Measurements from ENCODE around the gene HSBP1L1. TPM values are rescaled to one million over a fixed set of nuclear protein-coding genes. Genes with fewer than 3 reads are reported as not detected.

HSBP1L1 gene
- total RNA-seq, 1 experiment from 2014 or later: 41.4 TPM

- no peak overlapping the region for H3K4me2 ChIP-seq (ENCODE audit: low read length)
- H2AFZ ChIP-seq (ENCODE audit: low read depth, low read length, poor library complexity, severe bottlenecking): no peak overlapping the region
- no peak for ATAC-seq
- no peak overlapping the region for H3K9ac ChIP-seq (ENCODE audit: low read length)
- peaks cover 3 to 18% of the 10 kb centered on the region in 2 experiments; a peak in 2 of 4 replicates for H3K4me1 ChIP-seq (ENCODE audit: control insufficient read depth in 1 of 2, insufficient read depth in 2 of 2, low read length in 2 of 2)
- H4K20me1 ChIP-seq (ENCODE audit: insufficient read depth): peaks cover 3% of the 10 kb centered on the region; the same call in 1 of the 2 replicates
- ChIA-PET CTCF (no interaction called here), RAD21 (ENCODE audit: low non-redundant PET in 1 of 2, low total read pairs in 2 of 2, uncharacterized antibody in 2 of 2, unreplicated experiment in 2 of 2) (no interaction called here), POLR2A (no interaction called here)
- no peaks in the 10 kb centered on the region for H3K9me3 ChIP-seq (ENCODE audit: control insufficient read depth in 1 of 2, insufficient read depth in 1 of 2, low read depth in 1 of 2, low read length in 2 of 2)
- TF ChIP-seq CEBPB (IDR thresholded peaks at IDR 0.05; ENCODE audit: low read depth) (no peak), CTCF (IDR thresholded peaks at IDR 0.05 in 2 of 3, conservative IDR thresholded peaks at IDR 0.05 in 1 of 3; ENCODE audit: borderline replicate concordance in 1 of 3, insufficient read depth in 1 of 3, low read depth in 2 of 3, low read length in 2 of 3) (no peak), ZBTB33 (IDR thresholded peaks at IDR 0.05; ENCODE audit: extremely low read depth, insufficient replicate concordance, low read length) (no peak), POLR2A (IDR thresholded peaks at IDR 0.05; ENCODE audit: borderline replicate concordance, extremely low read depth, insufficient read depth, insufficient read length) (no peak), ELF1 (IDR thresholded peaks at IDR 0.05; ENCODE audit: borderline replicate concordance, low read depth) (no peak), ZNF274 (IDR thresholded peaks at IDR 0.05; ENCODE audit: low read depth, low read length) (no peak), TCF7L2 (IDR thresholded peaks at IDR 0.05; ENCODE audit: borderline replicate concordance, extremely low read depth, insufficient read depth, insufficient read length) (no peak), REST (IDR thresholded peaks at IDR 0.05; ENCODE audit: low read depth) (no peak), YY1 (IDR thresholded peaks at IDR 0.05; ENCODE audit: extremely low read depth, insufficient replicate concordance, low read depth, low read length) (no peak), SP1 (IDR thresholded peaks at IDR 0.05; ENCODE audit: low read depth) (no peak), SIN3A (IDR thresholded peaks at IDR 0.05; ENCODE audit: low read depth) (no peak), FOSL1 (IDR thresholded peaks at IDR 0.05; ENCODE audit: low read depth) (no peak), ZFX (IDR thresholded peaks at IDR 0.05) (no peak), EZH2phosphoT487 (IDR thresholded peaks at IDR 0.05; ENCODE audit: borderline replicate concordance) (no peak), MAX (IDR thresholded peaks at IDR 0.05) (no peak), POLR2AphosphoS5 (IDR thresholded peaks at IDR 0.05; ENCODE audit: low read depth, low read length) (no peak)
- H3K27me3 ChIP-seq (ENCODE audit: insufficient read depth, low read length): no peaks in the 10 kb centered on the region
- H3K4me3 ChIP-seq (replicated peaks in 1 of 2; ENCODE audit: low read depth in 1 of 2, low read length in 2 of 2): no peak overlapping the region
- no TSS peak for BruUV-seq (replicated peaks)
- H3K79me2 ChIP-seq (ENCODE audit: insufficient read depth, low read length): peaks cover 13% of the 10 kb centered on the region
- H3K9me2 ChIP-seq (ENCODE audit: insufficient read depth): no peaks in the 10 kb centered on the region
- DNase-seq (ENCODE audit: low read depth, low spot score): no peak
- no peaks in the 10 kb centered on the region for H3K36me3 ChIP-seq (ENCODE audit: control insufficient read depth in 1 of 2, insufficient read depth in 2 of 2, low read length in 2 of 2)
- H3K27ac ChIP-seq (ENCODE audit: low read depth, low read length): no peak overlapping the region
- intact Hi-C loops (cut with micrococcal nuclease): no loop called here
These were observed 9.7 kb upstream of the HSBP1L1 start for GRCh38 chr18:79954791-79955190.
